WTC11 (cell line): ENCODE data around the gene SLC14A1. TPM values are rescaled to one million over a fixed set of nuclear protein-coding genes. Genes with fewer than 3 reads are reported as not detected.

Experiments used
- ATAC-seq: fragments of 200-7000 bp; cut with Tn5 transposase; 2 replicates; pipeline ENCODE4 v1.10.0; 2021; ENCODE audit warnings: mild to moderate bottlenecking, moderate library complexity
- CTCF ChIA-PET: fragments of 300-600 bp; sonication (Branson Sonifier 250); formaldehyde crosslinking; loops from one replicate; lab custom pipeline; 2021; ENCODE audit warnings: antibody characterized with exemption; lab: Charles Lee
- POLR2A ChIA-PET: fragments of 350-600 bp; sonication (Branson Sonifier 250); formaldehyde crosslinking; loops from one replicate; lab custom pipeline; 2021; ENCODE audit warnings: antibody characterized with exemption; lab: Charles Lee
- DNase-seq: peaks from one replicate; pipeline ENCODE4 v3.0.0; 2021; ENCODE audit warnings: low spot score
- H3K27ac Mint-ChIP-seq: 2 replicates; pipeline ENCODE4 v1.8.0; 2021; ENCODE audit warnings: mixed read lengths
- H3K27me3 Mint-ChIP-seq: 2 replicates; pipeline ENCODE4 v1.8.0; 2021; ENCODE audit warnings: low read depth, mild to moderate bottlenecking, moderate library complexity, mixed read lengths
- H3K36me3 Mint-ChIP-seq: 2 replicates; pipeline ENCODE4 v1.8.0; 2021; ENCODE audit warnings: mixed read lengths
- H3K4me1 Mint-ChIP-seq: 2 replicates; pipeline ENCODE4 v1.8.0; 2022; ENCODE audit warnings: mixed read lengths
- H3K4me3 Mint-ChIP-seq: 2 replicates; pipeline ENCODE4 v1.8.0; 2021; ENCODE audit warnings: mild to moderate bottlenecking, moderate library complexity, mixed read lengths
- H3K9me3 Mint-ChIP-seq: 2 replicates; pipeline ENCODE4 v1.8.0; 2021; ENCODE audit warnings: mixed read lengths
- AFF4 ChIP-seq: sonication (generic); formaldehyde crosslinking; IDR thresholded peaks from 2 replicates; pipeline ENCODE4 v1.8.1; 2023; ENCODE audit warnings: mild to moderate bottlenecking, missing genetic modification reagents, borderline replicate concordance
- ATF2 ChIP-seq: sonication (generic); formaldehyde crosslinking; IDR thresholded peaks from 2 replicates; pipeline ENCODE4 v1.8.1; 2022; ENCODE audit warnings: low read depth, missing genetic modification reagents, borderline replicate concordance
- E2F1 ChIP-seq: sonication (generic); formaldehyde crosslinking; IDR thresholded peaks from 2 replicates; pipeline ENCODE4 v1.8.0; 2022; ENCODE audit warnings: mild to moderate bottlenecking, missing genetic modification reagents
- ESRRA ChIP-seq: sonication (generic); formaldehyde crosslinking; IDR thresholded peaks from 2 replicates; pipeline ENCODE4 v1.8.1; 2022; ENCODE audit warnings: mild to moderate bottlenecking, missing genetic modification reagents, borderline replicate concordance
- IRF2 ChIP-seq: sonication (generic); formaldehyde crosslinking; IDR thresholded peaks from 2 replicates; pipeline ENCODE4 v1.8.0; 2022; ENCODE audit warnings: low read depth, missing genetic modification reagents, borderline replicate concordance
- JUN ChIP-seq: sonication (generic); formaldehyde crosslinking; IDR thresholded peaks from 2 replicates; pipeline ENCODE4 v1.8.0; 2023; ENCODE audit warnings: mild to moderate bottlenecking, missing genetic modification reagents
- PRRX2 ChIP-seq: fragments of 250-450 bp; sonication (Bioruptor Pico); IDR thresholded peaks from 2 replicates; pipeline ENCODE4 v1.8.0; 2021; ENCODE audit warnings: mild to moderate bottlenecking
- RORB ChIP-seq: fragments of 250-450 bp; sonication (Bioruptor Pico); IDR thresholded peaks from 2 replicates; pipeline ENCODE4 v1.9.0; 2021; ENCODE audit warnings: mild to moderate bottlenecking
- SMAD3 ChIP-seq: sonication (generic); formaldehyde crosslinking; IDR thresholded peaks from 2 replicates; pipeline ENCODE4 v1.8.0; 2022; ENCODE audit warnings: missing genetic modification reagents, mild to moderate bottlenecking, borderline replicate concordance
- STAT6 ChIP-seq: sonication (generic); formaldehyde crosslinking; conservative IDR thresholded peaks from 2 replicates; pipeline ENCODE4 v1.8.1; 2023; ENCODE audit warnings: mild to moderate bottlenecking, low read depth, missing genetic modification reagents, moderate library complexity
- TCF7 ChIP-seq: sonication (generic); formaldehyde crosslinking; IDR thresholded peaks from 2 replicates; pipeline ENCODE4 v1.8.0; 2022; ENCODE audit warnings: mild to moderate bottlenecking, low read depth, missing genetic modification reagents, moderate library complexity
- ZNF121 ChIP-seq: sonication (generic); formaldehyde crosslinking; IDR thresholded peaks from 2 replicates; pipeline ENCODE4 v1.8.0; 2023; ENCODE audit warnings: missing genetic modification reagents
- ZNF138 ChIP-seq: sonication (generic); formaldehyde crosslinking; conservative IDR thresholded peaks from 2 replicates; pipeline ENCODE4 v1.8.1; 2022; ENCODE audit warnings: mild to moderate bottlenecking, moderate library complexity, missing genetic modification reagents
- ZNF219 ChIP-seq: sonication (generic); formaldehyde crosslinking; IDR thresholded peaks from 2 replicates; pipeline ENCODE4 v1.8.0; 2023; ENCODE audit warnings: missing genetic modification reagents, mild to moderate bottlenecking, borderline replicate concordance
- ZNF263 ChIP-seq: sonication (generic); formaldehyde crosslinking; IDR thresholded peaks from 2 replicates; pipeline ENCODE4 v1.8.1; 2022; ENCODE audit warnings: low read depth, mild to moderate bottlenecking, moderate library complexity, missing genetic modification reagents
- ZNF281 ChIP-seq: sonication (generic); formaldehyde crosslinking; IDR thresholded peaks from 2 replicates; pipeline ENCODE4 v1.8.0; 2023; ENCODE audit warnings: mild to moderate bottlenecking, missing genetic modification reagents
- ZNF396 ChIP-seq: fragments of 250-450 bp; sonication (Bioruptor Pico); IDR thresholded peaks from 2 replicates; pipeline ENCODE4 v1.8.0; 2021; ENCODE audit warnings: mild to moderate bottlenecking, moderate library complexity, borderline replicate concordance
- ZNF425 ChIP-seq: fragments of 250-450 bp; sonication (Bioruptor Pico); conservative IDR thresholded peaks from 2 replicates; pipeline ENCODE4 v1.9.0; 2021; ENCODE audit warnings: mild to moderate bottlenecking
- total RNA-seq: library from RNA; stranded (reverse); gene quantifications from 3 replicates; pipeline ENCODE4 v1.2.3, GENCODE V29; 2021

The SLC14A1 gene
- total RNA-seq, 1 experiment from 2014 or later: not detected

GRCh38 chr18:45688113-45688512 lies 35.9 kb upstream of the SLC14A1 start:
- DNase-seq (no peak), ATAC-seq (no peak)
- Mint-ChIP-seq H3K4me1 (peaks cover 29% of the 10 kb centered on the region), H3K9me3 (peaks cover 7% of the 10 kb centered on the region), H3K27me3 (no peaks in the 10 kb centered on the region; the same call in 1 of the 2 replicates), H3K4me3 (no peak overlapping the region), H3K36me3 (peaks cover under 1% of the 10 kb centered on the region; the same call in 1 of the 2 replicates), H3K27ac (no peak overlapping the region)
- no peak for TF ChIP-seq E2F1 (CRISPR knock-in tag)
- no peak for TF ChIP-seq RORB
- TF ChIP-seq PRRX2 (CRISPR knock-in tag): no peak
- no peak for TF ChIP-seq JUN (CRISPR knock-in tag)
- no peak for TF ChIP-seq ZNF263 (CRISPR knock-in tag)
- TF ChIP-seq ESRRA (CRISPR knock-in tag): no peak
- TF ChIP-seq ZNF219 (CRISPR knock-in tag): no peak
- no peak for TF ChIP-seq ZNF121 (CRISPR knock-in tag)
- TF ChIP-seq ZNF425 (CRISPR knock-in tag): no peak
- no peak for TF ChIP-seq TCF7 (CRISPR knock-in tag)
- no peak for TF ChIP-seq ZNF281 (CRISPR knock-in tag)
- TF ChIP-seq SMAD3: no peak
- no peak for TF ChIP-seq ZNF138 (CRISPR knock-in tag)
- TF ChIP-seq AFF4: no peak
- no peak for TF ChIP-seq STAT6 (CRISPR knock-in tag)
- no peak for TF ChIP-seq ATF2 (CRISPR knock-in tag)
- TF ChIP-seq IRF2: no peak
- no peak for TF ChIP-seq ZNF396
- ChIA-PET CTCF (interaction anchor here (1.2 to 5.4 kb wide), 8 partner anchors 22 to 222 kb away, joined by 3 to 35 read pairs (median 8); no protein-coding TSS in a partner anchor), POLR2A (no interaction called here)
